GM21786 (cell line): ENCODE results near the gene RNF115.

ENCODE experiments used
- ATAC-seq: cut with Tn5 transposase; IDR thresholded peaks from one replicate; pipeline ENCODE4 v1.9.1; 2021; ENCODE audit not compliant: unreplicated experiment

The RNF115 gene

GRCh38 chr1:145707183-145707867 lies 116.6 kb downstream of the RNF115 start, which contains the start of gene PDZK1:
PDZK1 (minus strand) TSS chr1:145707368; CDS start chr1:145688021, 19,347 bp downstream.
- no peak for ATAC-seq

- no peak for ATAC-seq
Measured at GRCh38 chr1:145706086-145706664, 117.7 kb downstream of the RNF115 start.

GRCh38 chr1:145705622-145706021 lies 118.3 kb downstream of the RNF115 start:
- no peak for ATAC-seq

- ATAC-seq: no peak
Measured at GRCh38 chr1:145702826-145703225, 121.1 kb downstream of the RNF115 start.

GRCh38 chr1:145702052-145702451 lies 121.8 kb downstream of the RNF115 start:
- no peak for ATAC-seq

GRCh38 chr1:145701306-145701862 lies 122.5 kb downstream of the RNF115 start:
- ATAC-seq: no peak

GRCh38 chr1:145696630-145696960 lies 127.3 kb downstream of the RNF115 start:
- no peak for ATAC-seq

GRCh38 chr1:145695821-145696629 lies 127.9 kb downstream of the RNF115 start:
- ATAC-seq: no peak

- ATAC-seq: no peak
Measured at GRCh38 chr1:145692785-145693443, 131.0 kb downstream of the RNF115 start.

GRCh38 chr1:145690587-145691558 lies 133.0 kb downstream of the RNF115 start:
- peak; percentile 86 for ATAC-seq

- no peak for ATAC-seq
Measured at GRCh38 chr1:145689922-145690321, 134.0 kb downstream of the RNF115 start.

GRCh38 chr1:145688924-145689323 lies 135.0 kb downstream of the RNF115 start:
- no peak for ATAC-seq
